Measurements from ENCODE around the gene MRPL33. TPM values are rescaled to one million over a fixed set of nuclear protein-coding genes. Genes with fewer than 3 reads are reported as not detected.

Gene MRPL33
- total and polyA plus RNA-seq, 7 donors, result 200 to 716 (median 269) TPM

DNA sequence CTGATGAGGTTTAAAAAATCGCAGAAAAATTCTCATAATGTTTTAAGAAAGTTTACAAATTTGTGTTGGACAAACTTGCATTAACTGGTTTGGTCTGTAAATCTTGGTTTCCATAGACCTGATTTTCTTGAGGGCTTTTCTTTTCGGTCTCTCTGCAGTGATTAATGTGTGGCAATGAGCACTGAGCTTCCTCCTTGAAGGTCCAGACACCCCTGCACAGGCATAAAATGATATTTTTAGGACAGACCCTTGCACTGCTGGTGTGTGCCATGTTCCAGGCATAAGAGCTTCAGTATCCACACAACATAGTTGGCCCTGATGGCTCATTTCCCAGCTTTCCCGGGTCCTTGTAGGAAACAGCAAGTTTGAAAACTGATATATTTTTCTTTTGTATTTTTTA lies 33.7 kb downstream of the MRPL33 start:
- Histone ChIP-seq H3K36me3 (ENCODE audit: insufficient read depth in 1 of 2, low read depth in 1 of 2) (no peaks in the 10 kb centered on the region), H3K27ac (no peak overlapping the region), H3K9me3 (no peaks in the 10 kb centered on the region), H3K27me3 (ENCODE audit: insufficient read depth in 3 of 3, low read length in 2 of 3) (no peaks in the 10 kb centered on the region), H3K4me3 (no peak overlapping the region), H3K4me1 (peaks cover 20% of the 10 kb centered on the region)
- no peak for ATAC-seq
- no peak for DNase-seq
- 73 to 84% (median 83%) methylated on average over 3 of the region's 3 CpGs for WGBS, 3 donors
- intact Hi-C loops (cut with DNase I), result loop anchor here in 1 of 2 donors (5.0 kb wide), 1 partner anchor 42 kb away; no protein-coding TSS in a partner anchor
- TF ChIP-seq, protein P1, sequence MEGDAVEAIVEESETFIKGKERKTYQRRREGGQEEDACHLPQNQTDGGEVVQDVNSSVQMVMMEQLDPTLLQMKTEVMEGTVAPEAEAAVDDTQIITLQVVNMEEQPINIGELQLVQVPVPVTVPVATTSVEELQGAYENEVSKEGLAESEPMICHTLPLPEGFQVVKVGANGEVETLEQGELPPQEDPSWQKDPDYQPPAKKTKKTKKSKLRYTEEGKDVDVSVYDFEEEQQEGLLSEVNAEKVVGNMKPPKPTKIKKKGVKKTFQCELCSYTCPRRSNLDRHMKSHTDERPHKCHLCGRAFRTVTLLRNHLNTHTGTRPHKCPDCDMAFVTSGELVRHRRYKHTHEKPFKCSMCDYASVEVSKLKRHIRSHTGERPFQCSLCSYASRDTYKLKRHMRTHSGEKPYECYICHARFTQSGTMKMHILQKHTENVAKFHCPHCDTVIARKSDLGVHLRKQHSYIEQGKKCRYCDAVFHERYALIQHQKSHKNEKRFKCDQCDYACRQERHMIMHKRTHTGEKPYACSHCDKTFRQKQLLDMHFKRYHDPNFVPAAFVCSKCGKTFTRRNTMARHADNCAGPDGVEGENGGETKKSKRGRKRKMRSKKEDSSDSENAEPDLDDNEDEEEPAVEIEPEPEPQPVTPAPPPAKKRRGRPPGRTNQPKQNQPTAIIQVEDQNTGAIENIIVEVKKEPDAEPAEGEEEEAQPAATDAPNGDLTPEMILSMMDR (IDR thresholded peaks at IDR 0.05), result no peak

DNA sequence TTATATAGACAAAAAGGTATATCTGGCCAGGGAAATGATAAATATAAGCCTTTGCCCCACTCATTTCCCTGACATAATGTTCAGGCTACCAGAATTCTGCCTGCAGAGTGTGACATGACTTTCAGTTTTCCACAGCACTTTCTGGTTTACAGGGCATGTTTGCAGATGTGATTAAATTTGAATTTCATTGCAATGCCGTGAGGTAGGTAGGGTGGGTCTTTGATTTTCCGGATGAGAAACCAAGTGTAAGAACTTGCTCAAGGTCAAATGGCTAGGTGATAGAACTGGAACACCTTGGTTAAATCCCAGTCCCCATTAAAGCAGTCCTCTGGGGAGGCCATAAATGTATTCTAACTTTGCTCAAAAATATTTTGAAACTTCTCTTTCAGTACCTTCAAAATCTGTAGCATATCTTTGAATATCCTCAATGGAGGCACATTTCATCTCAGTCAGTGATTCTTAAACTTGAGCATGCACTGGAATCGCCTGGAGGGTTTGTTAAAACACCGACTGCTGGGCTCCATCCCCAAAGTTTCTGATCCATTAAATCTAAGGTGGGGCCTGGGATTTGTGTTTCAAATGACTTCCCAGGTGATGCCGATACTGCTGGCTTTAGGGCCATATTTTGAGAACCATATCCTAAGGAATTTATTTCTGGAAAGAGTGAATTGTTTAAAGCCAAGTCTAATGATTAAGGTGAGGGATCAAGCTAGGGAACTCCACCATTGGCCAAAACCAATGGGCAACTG lies 35.0 kb downstream of the MRPL33 start:
- TF ChIP-seq, protein P1 (IDR thresholded peaks at IDR 0.05), result no peak
- Histone ChIP-seq H3K27ac (no peak overlapping the region), H3K4me1 (peaks cover 11% of the 10 kb centered on the region), H3K36me3 (ENCODE audit: insufficient read depth in 1 of 2, low read depth in 1 of 2) (no peaks in the 10 kb centered on the region), H3K4me3 (no peak overlapping the region), H3K27me3 (ENCODE audit: insufficient read depth in 3 of 3, low read length in 2 of 3) (no peaks in the 10 kb centered on the region), H3K9me3 (no peaks in the 10 kb centered on the region)
- intact Hi-C loops (cut with DNase I), result loop anchor here in 1 of 2 donors (5.0 kb wide), 1 partner anchor 41 kb away; no protein-coding TSS in a partner anchor
- ATAC-seq (no peak), DNase-seq (no peak)
- WGBS, 3 donors, result 93 to 95% (median 94%) methylated on average over 5 of the region's 5 CpGs

DNA sequence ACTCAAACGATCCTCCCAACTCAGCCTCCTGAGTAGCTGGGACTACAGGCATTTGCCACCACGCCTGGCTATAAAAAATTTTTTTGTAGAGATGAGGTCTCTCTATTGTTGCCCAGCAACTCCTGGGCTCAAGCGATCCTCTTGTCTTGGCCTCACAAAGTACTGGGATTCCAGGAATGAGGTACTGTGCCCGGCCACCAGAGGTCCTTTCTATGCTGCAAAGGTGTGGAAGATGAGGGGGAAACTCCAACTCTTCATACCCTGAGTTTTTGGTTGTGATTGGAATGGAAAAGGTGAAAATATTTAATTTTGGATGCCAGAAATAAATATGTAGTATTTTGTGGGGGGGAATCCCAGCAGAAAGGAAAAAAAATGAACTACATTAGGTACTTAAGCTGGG lies 36.0 kb downstream of the MRPL33 start:
- H3K9me3 ChIP-seq, result no peaks in the 10 kb centered on the region
- no peaks in the 10 kb centered on the region for H3K27me3 ChIP-seq (ENCODE audit: insufficient read depth in 3 of 3, low read length in 2 of 3)
- ATAC-seq (peak in 3 of 4 donors; percentile 46 to 58 (median 56)), DNase-seq (no peak)
- no peak overlapping the region for H3K27ac ChIP-seq
- TF ChIP-seq, protein P1 (IDR thresholded peaks at IDR 0.05), result peak; percentile 45
- H3K4me1 ChIP-seq, result peaks cover 11% of the 10 kb centered on the region
- intact Hi-C loops (cut with DNase I), result loop anchor here in 1 of 2 donors (5.0 kb wide), 1 partner anchor 40 kb away; no protein-coding TSS in a partner anchor
- 77 to 79% (median 79%) methylated on average over 4 of the region's 4 CpGs for WGBS, 3 donors
- H3K4me3 ChIP-seq, result no peak overlapping the region
- no peaks in the 10 kb centered on the region for H3K36me3 ChIP-seq (ENCODE audit: insufficient read depth in 1 of 2, low read depth in 1 of 2)

DNA sequence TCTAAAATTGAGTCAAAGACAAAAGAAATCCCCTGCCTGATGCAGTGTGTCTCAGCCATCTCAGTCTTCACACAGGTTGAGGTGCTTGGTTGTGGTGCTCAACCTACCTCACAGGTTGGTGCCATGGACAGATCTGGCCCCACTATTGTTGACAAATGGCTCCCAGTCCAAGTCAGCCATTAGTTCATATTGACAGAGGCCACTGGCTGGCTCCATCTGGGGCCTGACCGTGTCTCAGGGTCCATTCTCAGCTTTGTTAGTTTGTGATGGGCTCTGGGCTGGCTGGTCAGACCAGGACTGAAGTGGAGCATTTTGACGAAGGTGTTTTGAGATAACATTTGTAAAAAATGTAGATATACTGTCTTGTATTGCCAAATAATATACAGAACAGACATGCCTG lies 36.9 kb downstream of the MRPL33 start:
- 98% methylated on average over 2 of the region's 2 CpGs for WGBS, 3 donors
- H3K27me3 ChIP-seq (ENCODE audit: insufficient read depth in 3 of 3, low read length in 2 of 3), result no peaks in the 10 kb centered on the region
- no peak for DNase-seq
- ATAC-seq, result no peak
- H3K36me3 ChIP-seq (ENCODE audit: insufficient read depth in 1 of 2, low read depth in 1 of 2), result no peaks in the 10 kb centered on the region
- H3K4me3 ChIP-seq, result no peak overlapping the region
- no peaks in the 10 kb centered on the region for H3K9me3 ChIP-seq
- no peak overlapping the region for H3K27ac ChIP-seq
- H3K4me1 ChIP-seq, result peaks cover 11% of the 10 kb centered on the region
- intact Hi-C loops (cut with DNase I), result loop anchor here in 1 of 2 donors (5.0 kb wide), 1 partner anchor 39 kb away; no protein-coding TSS in a partner anchor
- TF ChIP-seq, protein P1 (IDR thresholded peaks at IDR 0.05), result no peak
